ENCODE measurements around the gene BACH2. TPM values are rescaled to one million over a fixed set of nuclear protein-coding genes. Genes with fewer than 3 reads are reported as not detected.

BACH2 gene
- total RNA-seq, 2 donors from 2014 or later = 0.52 to 1.2 TPM

DNA sequence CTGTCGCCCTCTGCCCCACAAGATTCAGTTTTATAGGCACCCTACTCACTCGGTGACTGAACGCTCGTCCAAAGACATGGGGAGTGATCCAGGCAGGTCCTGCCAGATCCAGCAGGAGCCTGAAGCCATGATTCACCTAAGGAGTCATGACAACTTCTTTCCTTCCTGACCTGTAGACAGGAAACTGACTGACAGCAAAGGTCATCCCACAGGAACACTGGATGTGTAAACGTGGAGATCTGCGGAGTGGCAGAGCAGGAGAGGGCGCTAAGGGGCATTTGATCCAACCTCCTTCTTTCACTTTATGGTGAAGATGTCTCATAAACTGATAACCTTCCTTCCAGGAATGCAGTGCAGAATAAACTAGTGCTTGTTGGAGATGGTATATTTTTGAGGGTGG lies 210.1 kb downstream of the BACH2 start:
- no peaks in the 10 kb centered on the region for H3K36me3 ChIP-seq
- no peak overlapping the region for H3K27ac ChIP-seq
- no peaks in the 10 kb centered on the region for H3K4me1 ChIP-seq
- DNase-seq = no peak
- TF ChIP-seq, protein P1, sequence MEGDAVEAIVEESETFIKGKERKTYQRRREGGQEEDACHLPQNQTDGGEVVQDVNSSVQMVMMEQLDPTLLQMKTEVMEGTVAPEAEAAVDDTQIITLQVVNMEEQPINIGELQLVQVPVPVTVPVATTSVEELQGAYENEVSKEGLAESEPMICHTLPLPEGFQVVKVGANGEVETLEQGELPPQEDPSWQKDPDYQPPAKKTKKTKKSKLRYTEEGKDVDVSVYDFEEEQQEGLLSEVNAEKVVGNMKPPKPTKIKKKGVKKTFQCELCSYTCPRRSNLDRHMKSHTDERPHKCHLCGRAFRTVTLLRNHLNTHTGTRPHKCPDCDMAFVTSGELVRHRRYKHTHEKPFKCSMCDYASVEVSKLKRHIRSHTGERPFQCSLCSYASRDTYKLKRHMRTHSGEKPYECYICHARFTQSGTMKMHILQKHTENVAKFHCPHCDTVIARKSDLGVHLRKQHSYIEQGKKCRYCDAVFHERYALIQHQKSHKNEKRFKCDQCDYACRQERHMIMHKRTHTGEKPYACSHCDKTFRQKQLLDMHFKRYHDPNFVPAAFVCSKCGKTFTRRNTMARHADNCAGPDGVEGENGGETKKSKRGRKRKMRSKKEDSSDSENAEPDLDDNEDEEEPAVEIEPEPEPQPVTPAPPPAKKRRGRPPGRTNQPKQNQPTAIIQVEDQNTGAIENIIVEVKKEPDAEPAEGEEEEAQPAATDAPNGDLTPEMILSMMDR (IDR thresholded peaks at IDR 0.05) = no peak
- H3K4me3 ChIP-seq = no peak overlapping the region
- no peaks in the 10 kb centered on the region for H3K27me3 ChIP-seq
- intact Hi-C loops (cut with DNase I) = no loop called here
- no peaks in the 10 kb centered on the region for H3K9me3 ChIP-seq
- H3K9ac ChIP-seq (ENCODE audit: low read depth in 2 of 2, low read length in 2 of 2) = no peak overlapping the region

DNA sequence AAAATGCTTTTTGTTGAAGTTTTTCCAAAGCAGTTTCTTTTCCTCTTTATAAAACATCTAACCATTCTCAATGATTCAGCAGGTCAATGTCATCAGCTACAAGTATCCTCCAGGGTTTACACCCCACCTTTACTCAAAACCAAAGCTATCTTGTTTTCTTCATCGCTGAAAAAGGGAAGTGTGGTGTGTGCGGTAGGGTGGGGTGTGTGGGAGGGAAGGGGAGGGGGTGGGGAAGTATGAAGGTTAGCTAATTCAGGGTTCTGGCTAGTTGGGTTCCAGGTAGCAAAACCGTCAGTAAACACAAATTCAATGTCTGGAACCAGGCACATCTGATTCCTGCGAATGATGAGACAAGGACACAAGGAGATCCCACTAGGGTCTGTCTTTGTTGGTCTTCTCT lies 212.8 kb downstream of the BACH2 start:
- no peak overlapping the region for H3K9ac ChIP-seq (ENCODE audit: low read depth in 2 of 2, low read length in 2 of 2)
- no peaks in the 10 kb centered on the region for H3K27me3 ChIP-seq
- H3K9me3 ChIP-seq = no peaks in the 10 kb centered on the region
- no peak overlapping the region for H3K27ac ChIP-seq
- no peaks in the 10 kb centered on the region for H3K36me3 ChIP-seq
- H3K4me3 ChIP-seq = no peak overlapping the region
- TF ChIP-seq, protein P1 (IDR thresholded peaks at IDR 0.05) = no peak
- intact Hi-C loops (cut with DNase I) = no loop called here
- H3K4me1 ChIP-seq = no peaks in the 10 kb centered on the region
- no peak for DNase-seq

DNA sequence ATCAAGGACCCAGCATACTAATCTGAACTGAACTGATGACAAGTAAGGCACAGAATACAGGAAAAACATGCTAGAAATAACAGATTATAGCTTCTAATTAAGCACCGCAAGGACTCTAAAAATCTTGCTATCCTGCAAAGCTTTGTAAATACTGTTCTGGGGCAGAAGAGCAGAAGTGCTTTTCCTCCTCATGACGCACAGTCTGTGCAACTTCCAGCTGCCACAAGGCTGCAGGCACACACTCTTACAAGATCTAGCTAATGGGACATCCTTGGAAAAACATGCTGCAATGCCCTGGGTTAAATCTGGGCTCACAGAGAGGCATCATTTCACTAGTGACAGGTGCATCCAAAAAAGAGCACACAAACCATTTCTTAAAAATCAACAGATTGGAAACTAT lies 213.8 kb downstream of the BACH2 start:
- H3K27me3 ChIP-seq = no peaks in the 10 kb centered on the region
- no peaks in the 10 kb centered on the region for H3K36me3 ChIP-seq
- TF ChIP-seq, protein P1 (IDR thresholded peaks at IDR 0.05) = no peak
- DNase-seq = no peak
- H3K27ac ChIP-seq = no peak overlapping the region
- H3K4me1 ChIP-seq = no peaks in the 10 kb centered on the region
- intact Hi-C loops (cut with DNase I) = no loop called here
- H3K9me3 ChIP-seq = no peaks in the 10 kb centered on the region
- no peak overlapping the region for H3K4me3 ChIP-seq
- H3K9ac ChIP-seq (ENCODE audit: low read depth in 2 of 2, low read length in 2 of 2) = no peak overlapping the region

DNA sequence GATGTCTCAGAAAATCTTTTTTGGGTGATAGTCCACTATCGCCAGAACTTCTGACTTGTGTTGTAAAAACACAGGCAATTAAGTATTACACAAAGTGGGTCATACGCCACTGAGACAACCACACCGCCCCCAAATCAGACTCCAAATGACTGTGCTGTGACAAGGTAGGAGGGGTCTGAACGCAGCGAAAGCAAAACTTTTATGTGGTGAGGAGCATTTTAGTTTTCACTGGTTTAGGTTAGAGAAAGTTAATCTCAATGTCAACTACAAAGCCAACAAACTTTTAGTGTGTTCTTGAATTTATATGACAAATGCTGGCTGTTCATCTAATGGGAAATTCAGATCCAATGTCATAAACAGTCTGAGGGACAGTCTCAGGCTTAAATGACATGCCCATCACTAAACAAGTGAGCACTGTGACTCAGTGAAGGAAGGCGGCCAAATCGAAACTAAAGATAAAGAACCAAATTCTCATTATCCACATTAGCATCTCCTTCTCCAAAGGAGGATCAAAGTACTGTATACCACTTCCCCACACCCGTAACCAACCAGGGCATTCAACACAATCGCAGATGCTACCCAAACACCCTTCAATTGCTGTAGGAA lies 215.7 kb downstream of the BACH2 start:
- no peaks in the 10 kb centered on the region for H3K9me3 ChIP-seq
- TF ChIP-seq, protein P1 (IDR thresholded peaks at IDR 0.05) = no peak
- intact Hi-C loops (cut with DNase I) = no loop called here
- H3K27me3 ChIP-seq = no peaks in the 10 kb centered on the region
- H3K36me3 ChIP-seq = no peaks in the 10 kb centered on the region
- no peak overlapping the region for H3K9ac ChIP-seq (ENCODE audit: low read depth in 2 of 2, low read length in 2 of 2)
- no peak overlapping the region for H3K27ac ChIP-seq
- DNase-seq = no peak
- H3K4me1 ChIP-seq = no peaks in the 10 kb centered on the region
- no peak overlapping the region for H3K4me3 ChIP-seq

DNA sequence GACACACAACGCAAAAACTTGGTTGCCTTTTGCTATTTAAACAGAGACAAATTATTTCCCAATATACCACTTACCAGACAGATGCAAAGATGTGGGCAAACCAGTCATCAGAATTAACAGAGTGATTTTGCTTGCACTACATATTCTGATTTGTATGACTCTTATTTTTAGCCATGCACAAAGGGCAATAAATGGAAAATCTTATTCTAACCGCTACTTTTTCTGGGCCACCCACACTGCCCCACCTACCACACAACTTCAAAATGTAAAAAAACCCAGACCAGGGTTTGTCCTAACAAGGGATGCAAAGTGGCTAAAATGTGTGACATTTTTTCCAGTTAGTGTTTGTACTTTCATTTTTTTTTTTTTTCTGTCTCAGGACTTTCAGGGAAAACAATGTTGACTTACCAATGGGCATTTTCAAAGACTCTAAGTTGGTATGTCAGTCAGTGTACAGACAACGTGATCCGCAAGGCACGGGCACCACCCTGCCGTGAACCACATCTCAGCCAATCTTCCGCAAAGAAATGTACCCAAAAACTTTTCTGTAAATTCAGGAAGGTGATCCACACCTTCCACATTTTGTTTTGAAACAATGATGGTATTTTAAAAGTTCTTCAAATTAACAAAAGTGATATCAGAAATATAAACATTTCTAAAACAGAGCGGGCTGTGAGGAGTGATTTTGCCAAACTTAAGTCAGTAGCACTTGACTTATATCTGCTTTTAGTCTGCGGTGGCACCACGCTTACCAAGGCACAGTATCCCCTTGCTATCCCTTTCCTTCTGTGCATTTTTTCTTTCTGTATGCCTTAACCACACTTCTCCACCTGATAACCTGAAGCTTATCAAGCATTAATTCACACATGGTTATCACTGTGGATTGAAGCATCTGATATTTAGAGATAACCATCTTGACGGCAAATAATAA lies 216.8 kb downstream of the BACH2 start:
- no peaks in the 10 kb centered on the region for H3K27me3 ChIP-seq
- intact Hi-C loops (cut with DNase I) = no loop called here
- DNase-seq = no peak
- H3K27ac ChIP-seq = no peak overlapping the region
- H3K4me3 ChIP-seq = no peak overlapping the region
- no peaks in the 10 kb centered on the region for H3K4me1 ChIP-seq
- TF ChIP-seq, protein P1 (IDR thresholded peaks at IDR 0.05) = no peak
- H3K9ac ChIP-seq (ENCODE audit: low read depth in 2 of 2, low read length in 2 of 2) = no peak overlapping the region
- no peaks in the 10 kb centered on the region for H3K9me3 ChIP-seq
- H3K36me3 ChIP-seq = no peaks in the 10 kb centered on the region
